Neural cell (in vitro differentiated cells): ENCODE results near the gene SLC11A1. TPM values are rescaled to one million over a fixed set of nuclear protein-coding genes. Genes with fewer than 3 reads are reported as not detected.

ENCODE experiments used
- H2AFZ ChIP-seq: fragments of 200-600, 300-800 bp; sonication (generic), shearing (Covaris generic); 2 replicates; pipeline ENCODE4 v1.6.0; 2014; ENCODE audit warnings: low read depth, mild to moderate bottlenecking, antibody characterized with exemption, low read length, moderate library complexity
- H3F3A ChIP-seq: fragments of 200-600 bp; shearing (Covaris generic); 2 replicates; pipeline ENCODE4 v1.6.1; 2016; ENCODE audit warnings: mild to moderate bottlenecking, moderate library complexity, mixed read lengths, antibody characterized with exemption, low read length; ENCODE audit not compliant: insufficient read depth, poor library complexity, severe bottlenecking
- H3K27ac ChIP-seq: fragments of 200-600, 300-800 bp; sonication (generic), shearing (Covaris generic); 2 replicates; pipeline ENCODE4 v1.5.1; 2014; ENCODE audit warnings: mild to moderate bottlenecking, low read length, moderate library complexity
- H3K27me3 ChIP-seq: fragments of 300-800, 200-600 bp; sonication (generic), shearing (Covaris generic); 2 replicates; pipeline ENCODE4 v1.6.0; 2014; ENCODE audit warnings: mild to moderate bottlenecking, low read depth, low read length, moderate library complexity; ENCODE audit not compliant: insufficient read depth
- H3K36me3 ChIP-seq: fragments of 300-800, 200-600 bp; sonication (generic), shearing (Covaris generic); 2 replicates; pipeline ENCODE4 v1.5.1; 2014; ENCODE audit warnings: mild to moderate bottlenecking, antibody characterized with exemption, low read length, moderate library complexity; ENCODE audit not compliant: insufficient read depth
- H3K4me2 ChIP-seq: fragments of 300-800, 200-600 bp; sonication (generic), shearing (Covaris generic); 2 replicates; pipeline ENCODE4 v1.6.0; 2014; ENCODE audit warnings: mild to moderate bottlenecking, low read length
- H3K4me3 ChIP-seq: fragments of 300-800, 200-600 bp; sonication (generic), shearing (Covaris generic); 2 replicates; pipeline ENCODE4 v1.5.1; 2014; ENCODE audit warnings: mild to moderate bottlenecking, low read length, moderate library complexity
- H3K79me2 ChIP-seq: fragments of 200-600 bp; shearing (Covaris generic); replicated peaks from 2 replicates; pipeline ENCODE4 v1.6.0; 2014; ENCODE audit warnings: mild to moderate bottlenecking, low read length, moderate library complexity; ENCODE audit not compliant: insufficient read depth
- H3K9ac ChIP-seq: fragments of 300-800, 200-600 bp; sonication (generic), shearing (Covaris generic); 2 replicates; pipeline ENCODE4 v1.6.1; 2016; ENCODE audit warnings: mild to moderate bottlenecking, low read length, mixed read lengths
- H3K9me2 ChIP-seq: fragments of 200-600 bp; shearing (Covaris generic); 2 replicates; pipeline ENCODE4 v1.6.1; 2016; ENCODE audit warnings: mild to moderate bottlenecking, low read length, mixed read lengths; ENCODE audit not compliant: insufficient read depth
- H3K9me3 ChIP-seq: fragments of 200-600, 300-800 bp; sonication (generic), shearing (Covaris generic); 2 replicates; pipeline ENCODE4 v1.6.1; 2016; ENCODE audit warnings: mild to moderate bottlenecking, mixed run types, low read length, moderate library complexity, mixed read lengths
- H4K20me1 ChIP-seq: fragments of 200-600 bp; shearing (Covaris generic); 2 replicates; pipeline ENCODE4 v1.6.1; 2016; ENCODE audit warnings: mild to moderate bottlenecking, mixed run types; ENCODE audit not compliant: insufficient read depth
- CTCF ChIP-seq: fragments of 450-650 bp; IDR thresholded peaks from 2 replicates; pipeline ENCODE4 v1.5.1; 2014; ENCODE audit warnings: antibody characterized with exemption, mild to moderate bottlenecking, moderate library complexity; ENCODE audit not compliant: poor library complexity, severe bottlenecking
- EP300 ChIP-seq: fragments of 450-650 bp; conservative IDR thresholded peaks from 2 replicates; pipeline ENCODE4 v1.6.1; 2014; ENCODE audit warnings: antibody characterized with exemption, mild to moderate bottlenecking, moderate library complexity; ENCODE audit not compliant: poor library complexity, severe bottlenecking
- EZH2 ChIP-seq: fragments of 200-600, 300-800 bp; shearing (Covaris generic), sonication (generic); IDR thresholded peaks from 2 replicates; pipeline ENCODE4 v1.6.1; 2014; ENCODE audit warnings: antibody characterized with exemption, low read length, borderline replicate concordance, mild to moderate bottlenecking; ENCODE audit not compliant: insufficient read depth, poor library complexity, severe bottlenecking
- MXI1 ChIP-seq: fragments of 450-650 bp; conservative IDR thresholded peaks from 2 replicates; pipeline ENCODE4 v1.6.1; 2014; ENCODE audit warnings: antibody characterized with exemption, mild to moderate bottlenecking; ENCODE audit not compliant: poor library complexity, severe bottlenecking
- POLR2AphosphoS5 ChIP-seq: IDR thresholded peaks from 2 replicates; pipeline ENCODE4 v1.6.1; 2012
- RAD21 ChIP-seq: fragments of 450-650 bp; conservative IDR thresholded peaks from 2 replicates; pipeline ENCODE4 v1.6.1; 2014; ENCODE audit warnings: antibody characterized with exemption, mild to moderate bottlenecking, moderate library complexity
- REST ChIP-seq: IDR thresholded peaks from 2 replicates; pipeline ENCODE4 v1.6.1; 2012; ENCODE audit warnings: borderline replicate concordance
- SMC3 ChIP-seq: fragments of 450-650 bp; conservative IDR thresholded peaks from 2 replicates; pipeline ENCODE4 v1.6.1; 2014; ENCODE audit warnings: antibody characterized with exemption, mild to moderate bottlenecking, moderate library complexity; ENCODE audit not compliant: poor library complexity
- TAF1 ChIP-seq: IDR thresholded peaks from 2 replicates; pipeline ENCODE4 v1.6.1; 2012; ENCODE audit warnings: low read depth
- polyA plus RNA-seq: library from polyadenylated mRNA; depleted of rRNA; stranded (reverse); fragments of >200 nt; gene quantifications from 2 replicates; pipeline ENCODE4 v1.2.3, GENCODE V29; 2014

Gene SLC11A1
- polyA plus RNA-seq, 1 donor from 2014 or later, result not detected

- no peaks in the 10 kb centered on the region for H4K20me1 ChIP-seq
- no peaks in the 10 kb centered on the region for H3F3A ChIP-seq
- H3K9me2 ChIP-seq, result no peaks in the 10 kb centered on the region
- H2AFZ ChIP-seq, result no peak overlapping the region
- H3K27me3 ChIP-seq, result peaks cover 9% of the 10 kb centered on the region
- no peak overlapping the region for H3K4me3 ChIP-seq
- no peaks in the 10 kb centered on the region for H3K9me3 ChIP-seq
- no peak overlapping the region for H3K9ac ChIP-seq
- no peak overlapping the region for H3K4me2 ChIP-seq
- H3K27ac ChIP-seq, result no peak overlapping the region
- H3K79me2 ChIP-seq, result no peaks in the 10 kb centered on the region
- H3K36me3 ChIP-seq, result no peaks in the 10 kb centered on the region
- no peak for TF ChIP-seq EZH2
- TF ChIP-seq MXI1, result no peak
- no peak for TF ChIP-seq TAF1
- TF ChIP-seq EP300, result no peak
- TF ChIP-seq SMC3, result no peak
- TF ChIP-seq REST, result no peak
- no peak for TF ChIP-seq POLR2AphosphoS5
- no peak for TF ChIP-seq CTCF
- no peak for TF ChIP-seq RAD21
Observed at GRCh38 chr2:218370410-218371063, 11.5 kb upstream of the SLC11A1 start.

GRCh38 chr2:218371983-218372350, 10.1 kb upstream of the SLC11A1 start:
- Histone ChIP-seq H3K27me3 (peaks cover 9% of the 10 kb centered on the region), H3K4me3 (no peak overlapping the region), H4K20me1 (no peaks in the 10 kb centered on the region), H3K4me2 (no peak overlapping the region), H3F3A (no peaks in the 10 kb centered on the region), H3K36me3 (no peaks in the 10 kb centered on the region), H3K9me3 (no peaks in the 10 kb centered on the region), H3K27ac (no peak overlapping the region), H3K9me2 (no peaks in the 10 kb centered on the region), H2AFZ (no peak overlapping the region), H3K9ac (no peak overlapping the region), H3K79me2 (no peaks in the 10 kb centered on the region)
- TF ChIP-seq POLR2AphosphoS5 (no peak), SMC3 (no peak)
